ENCODE measurements around the gene SEMA3E. TPM values are rescaled to one million over a fixed set of nuclear protein-coding genes. Genes with fewer than 3 reads are reported as not detected.

Gene SEMA3E
- total and polyA plus RNA-seq, 4 experiments from 2014 or later, result not detected

- H3K9me3 ChIP-seq (ENCODE audit: control insufficient read depth in 1 of 2, low read length in 2 of 2), result no peaks in the 10 kb centered on the region
- intact Hi-C loops (cut with micrococcal nuclease), result no loop called here
- no peaks in the 10 kb centered on the region for H3K27me3 Mint-ChIP-seq
- no peaks in the 10 kb centered on the region for H3K27me3 ChIP-seq (ENCODE audit: insufficient read depth, low read length)
- H3K4me3 ChIP-seq (ENCODE audit: low read length in 2 of 2), result no peak overlapping the region
- H3K36me3 Mint-ChIP-seq, result no peaks in the 10 kb centered on the region
- ChIA-PET CTCF (ENCODE audit: partially characterized antibody) (no interaction called here), POLR2A (ENCODE audit: partially characterized antibody) (no interaction called here)
- no peaks in the 10 kb centered on the region for H3K4me1 Mint-ChIP-seq
- no peaks in the 10 kb centered on the region for H3K4me1 ChIP-seq (ENCODE audit: insufficient read depth, low read length)
- no peak for DNase-seq
- no peak overlapping the region for H3K4me3 Mint-ChIP-seq
- peaks cover 0 to 17% (median 4%) of the 10 kb centered on the region in 8 donors for H3K9me3 Mint-ChIP-seq
- H3K27ac Mint-ChIP-seq, result no peak overlapping the region
- H3K36me3 ChIP-seq (ENCODE audit: insufficient read depth, low read length), result no peaks in the 10 kb centered on the region
- no peak overlapping the region for H3K27ac ChIP-seq (ENCODE audit: low read depth, low read length)
These were observed 222.6 kb downstream of the SEMA3E start for GRCh38 chr7:83426325-83426724.

GRCh38 chr7:83419013-83419412 is 229.9 kb downstream of the SEMA3E start:
- H3K27me3 ChIP-seq (ENCODE audit: insufficient read depth, low read length), result no peaks in the 10 kb centered on the region
- H3K36me3 ChIP-seq (ENCODE audit: insufficient read depth, low read length), result no peaks in the 10 kb centered on the region
- peaks cover 0 to 13% (median 2%) of the 10 kb centered on the region in 8 donors for H3K9me3 Mint-ChIP-seq
- DNase-seq, result no peak
- H3K4me3 ChIP-seq (ENCODE audit: low read length in 2 of 2), result no peak overlapping the region
- intact Hi-C loops (cut with micrococcal nuclease), result no loop called here
- POLR2A ChIA-PET (ENCODE audit: partially characterized antibody), result no interaction called here
- no peaks in the 10 kb centered on the region for H3K9me3 ChIP-seq (ENCODE audit: control insufficient read depth in 1 of 2, low read length in 2 of 2)
- CTCF ChIA-PET (ENCODE audit: partially characterized antibody), result no interaction called here
- no peak overlapping the region for H3K4me3 Mint-ChIP-seq
- H3K27ac Mint-ChIP-seq, result no peak overlapping the region
- H3K27ac ChIP-seq (ENCODE audit: low read depth, low read length), result no peak overlapping the region
- H3K36me3 Mint-ChIP-seq, result no peaks in the 10 kb centered on the region
- no peaks in the 10 kb centered on the region for H3K27me3 Mint-ChIP-seq
- no peaks in the 10 kb centered on the region for H3K4me1 Mint-ChIP-seq
- no peaks in the 10 kb centered on the region for H3K4me1 ChIP-seq (ENCODE audit: insufficient read depth, low read length)

- intact Hi-C loops (cut with micrococcal nuclease), result no loop called here
- no peak overlapping the region for H3K27ac ChIP-seq (ENCODE audit: low read depth, low read length)
- no peaks in the 10 kb centered on the region for H3K9me3 ChIP-seq (ENCODE audit: control insufficient read depth in 1 of 2, low read length in 2 of 2)
- no peak overlapping the region for H3K4me3 Mint-ChIP-seq
- H3K4me3 ChIP-seq (ENCODE audit: low read length in 2 of 2), result no peak overlapping the region
- no peak for DNase-seq
- H3K36me3 Mint-ChIP-seq, result no peaks in the 10 kb centered on the region
- H3K27me3 Mint-ChIP-seq, result no peaks in the 10 kb centered on the region
- H3K4me1 ChIP-seq (ENCODE audit: insufficient read depth, low read length), result no peaks in the 10 kb centered on the region
- ChIA-PET POLR2A (ENCODE audit: partially characterized antibody) (no interaction called here), CTCF (ENCODE audit: partially characterized antibody) (no interaction called here)
- H3K9me3 Mint-ChIP-seq, result peaks cover 0 to 13% (median 2%) of the 10 kb centered on the region in 8 donors
- no peak overlapping the region for H3K27ac Mint-ChIP-seq
- no peaks in the 10 kb centered on the region for H3K4me1 Mint-ChIP-seq
- H3K36me3 ChIP-seq (ENCODE audit: insufficient read depth, low read length), result no peaks in the 10 kb centered on the region
- no peaks in the 10 kb centered on the region for H3K27me3 ChIP-seq (ENCODE audit: insufficient read depth, low read length)
These were observed 233.1 kb downstream of the SEMA3E start for GRCh38 chr7:83415840-83416239.

GRCh38 chr7:83414947-83415346 is 234.0 kb downstream of the SEMA3E start:
- no peaks in the 10 kb centered on the region for H3K4me1 Mint-ChIP-seq
- Histone ChIP-seq H3K36me3 (ENCODE audit: insufficient read depth, low read length) (no peaks in the 10 kb centered on the region), H3K4me1 (ENCODE audit: insufficient read depth, low read length) (no peaks in the 10 kb centered on the region), H3K4me3 (ENCODE audit: low read length in 2 of 2) (no peak overlapping the region), H3K27ac (ENCODE audit: low read depth, low read length) (no peak overlapping the region), H3K9me3 (ENCODE audit: control insufficient read depth in 1 of 2, low read length in 2 of 2) (no peaks in the 10 kb centered on the region), H3K27me3 (ENCODE audit: insufficient read depth, low read length) (no peaks in the 10 kb centered on the region)
- intact Hi-C loops (cut with micrococcal nuclease), result no loop called here
- no peaks in the 10 kb centered on the region for H3K27me3 Mint-ChIP-seq
- ChIA-PET CTCF (ENCODE audit: partially characterized antibody) (no interaction called here), POLR2A (ENCODE audit: partially characterized antibody) (no interaction called here)
- H3K4me3 Mint-ChIP-seq, result no peak overlapping the region
- no peak for DNase-seq
- peaks cover 0 to 13% (median 2%) of the 10 kb centered on the region in 8 donors for H3K9me3 Mint-ChIP-seq
- H3K36me3 Mint-ChIP-seq, result no peaks in the 10 kb centered on the region
- H3K27ac Mint-ChIP-seq, result no peak overlapping the region

- Mint-ChIP-seq H3K4me1 (no peaks in the 10 kb centered on the region), H3K27ac (peak overlapping the region in 1 of 7 donors; percentile 37), H3K27me3 (no peaks in the 10 kb centered on the region), H3K36me3 (no peaks in the 10 kb centered on the region), H3K4me3 (no peak overlapping the region), H3K9me3 (peaks cover 0 to 10% (median 0%) of the 10 kb centered on the region in 8 donors)
- no peak for DNase-seq
- intact Hi-C loops (cut with micrococcal nuclease), result no loop called here
- ChIA-PET CTCF (ENCODE audit: partially characterized antibody) (no interaction called here), POLR2A (ENCODE audit: partially characterized antibody) (no interaction called here)
- H3K27me3 ChIP-seq (ENCODE audit: insufficient read depth, low read length), result no peaks in the 10 kb centered on the region
- no peak overlapping the region for H3K27ac ChIP-seq (ENCODE audit: low read depth, low read length)
- no peak overlapping the region for H3K4me3 ChIP-seq (ENCODE audit: low read length in 2 of 2)
- H3K36me3 ChIP-seq (ENCODE audit: insufficient read depth, low read length), result no peaks in the 10 kb centered on the region
- no peaks in the 10 kb centered on the region for H3K4me1 ChIP-seq (ENCODE audit: insufficient read depth, low read length)
- H3K9me3 ChIP-seq (ENCODE audit: control insufficient read depth in 1 of 2, low read length in 2 of 2), result no peaks in the 10 kb centered on the region
These were observed 235.1 kb downstream of the SEMA3E start for GRCh38 chr7:83413831-83414230.

GRCh38 chr7:83413424-83413823 is 235.5 kb downstream of the SEMA3E start:
- Mint-ChIP-seq H3K4me3 (no peak overlapping the region), H3K27ac (no peak overlapping the region), H3K27me3 (no peaks in the 10 kb centered on the region), H3K9me3 (peaks cover 0 to 14% (median 0%) of the 10 kb centered on the region in 8 donors), H3K4me1 (no peaks in the 10 kb centered on the region), H3K36me3 (no peaks in the 10 kb centered on the region)
- H3K27me3 ChIP-seq (ENCODE audit: insufficient read depth, low read length), result no peaks in the 10 kb centered on the region
- no peaks in the 10 kb centered on the region for H3K9me3 ChIP-seq (ENCODE audit: control insufficient read depth in 1 of 2, low read length in 2 of 2)
- ChIA-PET CTCF (ENCODE audit: partially characterized antibody) (no interaction called here), POLR2A (ENCODE audit: partially characterized antibody) (no interaction called here)
- no peak for DNase-seq
- H3K36me3 ChIP-seq (ENCODE audit: insufficient read depth, low read length), result no peaks in the 10 kb centered on the region
- no peak overlapping the region for H3K27ac ChIP-seq (ENCODE audit: low read depth, low read length)
- no peak overlapping the region for H3K4me3 ChIP-seq (ENCODE audit: low read length in 2 of 2)
- intact Hi-C loops (cut with micrococcal nuclease), result no loop called here
- H3K4me1 ChIP-seq (ENCODE audit: insufficient read depth, low read length), result no peaks in the 10 kb centered on the region

GRCh38 chr7:83410989-83411591 is 237.8 kb downstream of the SEMA3E start:
- H3K4me1 ChIP-seq (ENCODE audit: insufficient read depth, low read length), result no peaks in the 10 kb centered on the region
- H3K9me3 ChIP-seq (ENCODE audit: control insufficient read depth in 1 of 2, low read length in 2 of 2), result no peaks in the 10 kb centered on the region
- Mint-ChIP-seq H3K27ac (no peak overlapping the region), H3K4me3 (no peak overlapping the region), H3K36me3 (no peaks in the 10 kb centered on the region), H3K9me3 (peaks cover 0 to 18% (median 0%) of the 10 kb centered on the region in 8 donors), H3K4me1 (no peaks in the 10 kb centered on the region), H3K27me3 (no peaks in the 10 kb centered on the region)
- intact Hi-C loops (cut with micrococcal nuclease), result no loop called here
- no peak overlapping the region for H3K27ac ChIP-seq (ENCODE audit: low read depth, low read length)
- H3K27me3 ChIP-seq (ENCODE audit: insufficient read depth, low read length), result no peaks in the 10 kb centered on the region
- no peak overlapping the region for H3K4me3 ChIP-seq (ENCODE audit: low read length in 2 of 2)
- CTCF ChIA-PET (ENCODE audit: partially characterized antibody), result interaction anchor here (1.2 kb wide), 1 partner anchor 11 kb away, joined by 3 read pairs; no protein-coding TSS in a partner anchor
- H3K36me3 ChIP-seq (ENCODE audit: insufficient read depth, low read length), result no peaks in the 10 kb centered on the region
- DNase-seq, result no peak
- POLR2A ChIA-PET (ENCODE audit: partially characterized antibody), result no interaction called here

GRCh38 chr7:83394776-83395175 is 254.2 kb downstream of the SEMA3E start:
- Histone ChIP-seq H3K4me1 (ENCODE audit: insufficient read depth, low read length) (no peaks in the 10 kb centered on the region), H3K9me3 (ENCODE audit: control insufficient read depth in 1 of 2, low read length in 2 of 2) (no peaks in the 10 kb centered on the region), H3K27me3 (ENCODE audit: insufficient read depth, low read length) (no peaks in the 10 kb centered on the region), H3K36me3 (ENCODE audit: insufficient read depth, low read length) (no peaks in the 10 kb centered on the region), H3K4me3 (ENCODE audit: low read length in 2 of 2) (no peak overlapping the region), H3K27ac (ENCODE audit: low read depth, low read length) (no peak overlapping the region)
- DNase-seq, result no peak
- intact Hi-C loops (cut with micrococcal nuclease), result no loop called here
- ChIA-PET CTCF (ENCODE audit: partially characterized antibody) (no interaction called here), POLR2A (ENCODE audit: partially characterized antibody) (no interaction called here)
- Mint-ChIP-seq H3K36me3 (no peaks in the 10 kb centered on the region), H3K27ac (no peak overlapping the region), H3K27me3 (no peaks in the 10 kb centered on the region), H3K4me1 (no peaks in the 10 kb centered on the region), H3K9me3 (peaks cover 0 to 3% (median 0%) of the 10 kb centered on the region in 8 donors), H3K4me3 (no peak overlapping the region)
